Measurements from ENCODE around the gene OBP2A.

DNA sequence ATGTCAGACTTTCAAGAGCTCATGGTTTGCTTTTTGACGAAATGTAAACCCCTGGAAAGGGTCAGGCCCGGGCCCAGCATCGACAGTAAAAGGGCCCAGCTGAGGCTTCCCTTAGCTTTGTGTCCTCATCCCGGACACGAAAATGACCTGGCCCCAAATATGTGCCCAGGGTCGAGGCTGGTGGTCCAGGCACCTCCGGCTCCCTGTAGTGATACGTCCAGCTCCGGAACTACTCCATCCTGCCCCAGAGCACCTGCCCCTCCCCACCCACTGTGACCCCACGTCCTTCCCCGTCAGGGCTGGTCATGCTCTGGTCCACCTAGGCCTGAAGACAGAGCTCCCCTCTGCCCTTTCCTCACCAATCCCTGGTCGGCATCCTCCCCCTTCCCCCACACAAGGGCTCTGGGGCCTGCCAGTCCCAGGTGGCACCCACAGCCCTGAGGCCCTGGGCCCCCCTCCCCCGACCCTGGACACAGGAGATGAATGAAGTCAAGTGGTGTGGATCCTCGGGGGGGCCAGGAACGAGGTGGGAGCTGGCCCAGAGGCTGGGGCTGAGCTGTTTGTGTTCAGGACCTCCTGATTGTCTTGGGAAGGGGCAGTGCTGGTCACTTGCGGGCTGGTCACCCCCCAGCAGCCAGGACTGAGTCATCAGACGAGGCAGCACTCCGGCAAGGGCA, 6.2 kb downstream of the OBP2A start:
- TF ChIP-seq, protein P1, sequence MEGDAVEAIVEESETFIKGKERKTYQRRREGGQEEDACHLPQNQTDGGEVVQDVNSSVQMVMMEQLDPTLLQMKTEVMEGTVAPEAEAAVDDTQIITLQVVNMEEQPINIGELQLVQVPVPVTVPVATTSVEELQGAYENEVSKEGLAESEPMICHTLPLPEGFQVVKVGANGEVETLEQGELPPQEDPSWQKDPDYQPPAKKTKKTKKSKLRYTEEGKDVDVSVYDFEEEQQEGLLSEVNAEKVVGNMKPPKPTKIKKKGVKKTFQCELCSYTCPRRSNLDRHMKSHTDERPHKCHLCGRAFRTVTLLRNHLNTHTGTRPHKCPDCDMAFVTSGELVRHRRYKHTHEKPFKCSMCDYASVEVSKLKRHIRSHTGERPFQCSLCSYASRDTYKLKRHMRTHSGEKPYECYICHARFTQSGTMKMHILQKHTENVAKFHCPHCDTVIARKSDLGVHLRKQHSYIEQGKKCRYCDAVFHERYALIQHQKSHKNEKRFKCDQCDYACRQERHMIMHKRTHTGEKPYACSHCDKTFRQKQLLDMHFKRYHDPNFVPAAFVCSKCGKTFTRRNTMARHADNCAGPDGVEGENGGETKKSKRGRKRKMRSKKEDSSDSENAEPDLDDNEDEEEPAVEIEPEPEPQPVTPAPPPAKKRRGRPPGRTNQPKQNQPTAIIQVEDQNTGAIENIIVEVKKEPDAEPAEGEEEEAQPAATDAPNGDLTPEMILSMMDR (conservative IDR thresholded peaks at IDR 0.05 in 1 of 2, IDR thresholded peaks at IDR 0.05 in 1 of 2; ENCODE audit: low read depth in 1 of 2, low read length in 2 of 2), result no peak
- no peak for TF ChIP-seq EZH2 (IDR thresholded peaks at IDR 0.05; ENCODE audit: low read length, missing control alignments)

Data from fibroblast of lung (primary cell).